ENCODE measurements around the gene NFE2L3.
"Not testable (repeated sequence)": the region's sequence is repeated elsewhere in the genome, so short reads cannot be mapped to it uniquely, and the experiment has no call there.

Gene NFE2L3

GRCh38 chr7:26187380-26188205 lies 35.6 kb downstream of the NFE2L3 start:
- DNase-seq = no peak

- no peak for DNase-seq
Observed at GRCh38 chr7:26188206-26188956, 36.4 kb downstream of the NFE2L3 start.

GRCh38 chr7:26188957-26189541 lies 37.1 kb downstream of the NFE2L3 start:
- DNase-seq = no peak

- DNase-seq = no peak
Observed at GRCh38 chr7:26189697-26190096, 37.7 kb downstream of the NFE2L3 start.

- DNase-seq = no peak
Observed at GRCh38 chr7:26190417-26190869, 38.4 kb downstream of the NFE2L3 start.

- DNase-seq = no peak
Observed at GRCh38 chr7:26191233-26191973, 39.4 kb downstream of the NFE2L3 start.

GRCh38 chr7:26191974-26192479 lies 40.0 kb downstream of the NFE2L3 start:
- no peak for DNase-seq

- no peak for DNase-seq
Observed at GRCh38 chr7:26192485-26193087, 40.6 kb downstream of the NFE2L3 start.

GRCh38 chr7:26193432-26194207 lies 41.6 kb downstream of the NFE2L3 start:
- DNase-seq = no peak

GRCh38 chr7:26194764-26195163 lies 42.8 kb downstream of the NFE2L3 start:
- DNase-seq = not testable (repeated sequence)

- no peak for DNase-seq
Observed at GRCh38 chr7:26195182-26195581, 43.2 kb downstream of the NFE2L3 start.

GRCh38 chr7:26195867-26196657 lies 44.1 kb downstream of the NFE2L3 start:
- DNase-seq = no peak

GRCh38 chr7:26197153-26198115 lies 45.4 kb downstream of the NFE2L3 start:
- DNase-seq = no peak

GRCh38 chr7:26198133-26198780 lies 46.3 kb downstream of the NFE2L3 start:
- peak; percentile 53 for DNase-seq

GRCh38 chr7:26198781-26199169 lies 46.8 kb downstream of the NFE2L3 start:
- DNase-seq = no peak

GRCh38 chr7:26199301-26200037 lies 47.5 kb downstream of the NFE2L3 start:
- DNase-seq = no peak

- DNase-seq = peak; percentile 35
Observed at GRCh38 chr7:26200038-26200443, 48.0 kb downstream of the NFE2L3 start.

All from kidney glomerular epithelial cell (primary cell).